Activated CD8-positive, alpha-beta memory T cell treated with anti-CD3 and anti-CD28 coated beads for 4 hours (primary cell): Measurements from ENCODE around the gene GRIN1.
"Not testable (repeated sequence)": the region's sequence is repeated elsewhere in the genome, so short reads cannot be mapped to it uniquely, and the experiment has no call there.

ENCODE experiments used
- DNase-seq, 2 donors: peaks; one replicate each; pipeline ENCODE4 v3.0.0-alpha.2; 2020; ENCODE audit warnings: low read depth in 2 of 2

GRIN1 gene

GRCh38 chr9:137111788-137112563 is 27.0 kb upstream of the GRIN1 start:
- DNase-seq: no peak

- no peak for DNase-seq
Measured at GRCh38 chr9:137112564-137113384, 26.2 kb upstream of the GRIN1 start.

- DNase-seq: no peak
Measured at GRCh38 chr9:137113385-137114159, 25.4 kb upstream of the GRIN1 start.

DNA sequence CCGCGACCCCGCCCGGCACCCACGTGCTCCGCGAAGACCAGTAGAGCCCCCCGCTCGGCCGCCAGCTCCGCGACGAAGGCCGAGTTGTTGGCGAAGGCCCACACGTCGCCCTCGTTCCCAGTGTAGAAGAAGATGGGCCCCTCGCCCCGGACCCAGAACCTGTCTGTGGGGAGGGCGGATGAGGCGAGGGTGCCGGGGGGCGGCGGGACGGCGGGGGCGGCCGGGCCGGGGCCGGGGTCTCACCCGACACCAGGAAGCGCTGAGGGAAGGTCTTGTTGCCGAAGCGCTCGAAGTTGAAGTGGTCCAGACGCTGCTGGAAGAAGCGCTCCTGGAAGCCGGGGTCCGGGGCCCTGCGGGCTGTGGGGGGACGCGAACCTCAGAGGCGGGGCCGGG is 24.7 kb upstream of the GRIN1 start:
- no peak for DNase-seq

DNA sequence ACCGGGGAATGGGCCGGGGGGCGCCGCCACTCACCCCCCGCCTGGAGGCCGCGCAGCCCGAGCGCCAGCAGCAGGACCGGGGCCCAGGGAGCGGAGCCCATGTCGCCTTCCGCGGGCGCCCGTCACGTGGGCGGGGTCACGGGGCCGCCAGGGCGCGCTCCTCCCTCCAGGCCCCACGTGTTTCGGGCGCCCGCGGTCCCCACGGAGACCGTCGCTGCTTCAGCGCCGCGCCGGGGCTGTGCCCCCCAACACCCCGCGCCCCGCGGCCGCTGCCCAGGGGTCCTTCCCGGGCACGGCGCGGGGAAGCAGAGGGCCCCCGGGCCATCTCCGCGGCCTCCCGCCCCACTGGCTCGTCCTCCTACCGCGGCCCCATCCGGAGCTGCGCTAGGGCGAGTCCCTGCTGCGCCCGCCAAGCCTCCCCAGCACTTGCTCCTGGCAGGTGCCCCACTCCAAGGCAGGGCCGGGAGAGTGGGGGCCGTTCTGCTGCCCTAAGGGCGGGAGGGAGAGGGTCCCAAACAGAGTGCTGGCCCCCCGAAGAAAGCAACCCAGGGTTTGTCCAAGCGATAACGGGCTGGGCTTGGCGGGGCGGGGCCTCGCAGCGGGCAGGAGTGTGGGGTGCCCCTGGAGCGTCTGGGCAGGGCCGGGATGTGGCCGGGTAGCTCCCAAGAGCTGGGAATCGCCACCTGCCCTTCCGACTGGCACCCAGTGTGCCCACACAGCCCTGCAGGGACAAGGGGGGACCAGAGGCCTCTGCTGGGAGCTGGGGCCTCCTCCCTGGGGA is 24.2 kb upstream of the GRIN1 start, which contains the start of gene DPP7:
TSS of gene DPP7 (minus strand) at position 121 of the 781 bp plus-strand sequence. CDS start at position 101, 20 bp downstream.
- peak; percentile 43 to 58 for DNase-seq

- DNase-seq: no peak
Measured at GRCh38 chr9:137115394-137116026, 23.4 kb upstream of the GRIN1 start.

DNA sequence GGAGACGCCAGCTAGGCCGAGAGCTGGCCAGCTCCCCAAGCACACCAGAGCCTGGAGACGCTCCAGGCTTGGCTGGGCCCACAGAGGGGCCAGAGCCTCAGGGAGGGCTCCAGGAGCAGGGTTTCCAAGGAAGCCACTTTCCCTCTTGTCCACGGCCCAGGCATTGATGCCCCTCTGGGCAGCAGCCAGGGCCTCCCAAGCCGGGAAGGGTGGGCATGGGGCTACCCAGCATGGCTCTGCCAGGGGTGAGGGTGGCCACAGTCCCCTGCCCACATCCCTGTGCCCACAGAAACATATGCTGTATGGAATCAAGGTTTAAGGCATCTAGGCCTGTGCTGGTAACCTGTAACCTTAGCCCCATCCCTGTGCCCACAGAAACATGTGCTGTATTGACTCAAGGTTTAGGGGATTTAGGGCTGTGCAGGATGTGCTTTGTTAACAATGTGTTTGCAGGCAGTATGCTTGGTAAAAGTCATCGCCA is 22.9 kb upstream of the GRIN1 start:
- no peak for DNase-seq

- no peak for DNase-seq
Measured at GRCh38 chr9:137116728-137117127, 22.2 kb upstream of the GRIN1 start.

- DNase-seq: no peak
Measured at GRCh38 chr9:137117269-137117731, 21.7 kb upstream of the GRIN1 start.

DNA sequence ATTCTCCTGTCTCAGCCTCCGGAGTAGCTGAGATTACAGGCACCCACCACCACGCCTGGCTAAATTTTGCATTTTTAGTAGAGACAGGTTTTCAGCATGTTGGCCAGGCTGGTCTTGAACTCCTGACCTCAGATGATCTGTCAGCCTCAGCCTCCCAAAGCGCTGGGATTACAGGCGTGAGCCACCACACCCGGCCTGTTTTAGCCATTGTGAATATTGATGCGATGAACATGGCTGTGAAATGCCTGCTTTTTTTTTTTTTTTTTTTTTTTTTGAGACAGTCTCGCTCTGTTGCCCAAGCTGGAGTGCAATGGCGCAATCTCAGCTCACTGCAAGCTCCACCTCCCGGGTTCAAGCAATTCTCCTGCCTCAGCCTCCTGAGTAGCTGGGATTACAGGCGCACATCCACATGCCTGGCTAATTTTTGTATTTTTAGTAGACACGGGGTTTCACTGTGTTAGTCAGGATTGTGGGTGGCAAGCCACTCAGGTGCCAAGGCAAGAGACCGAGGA is 20.8 kb upstream of the GRIN1 start:
- DNase-seq: not testable (repeated sequence)

- not testable (repeated sequence) for DNase-seq
Measured at GRCh38 chr9:137121927-137122795, 16.8 kb upstream of the GRIN1 start.

- not testable (repeated sequence) for DNase-seq
Measured at GRCh38 chr9:137122796-137123467, 16.0 kb upstream of the GRIN1 start.

- no peak for DNase-seq
Measured at GRCh38 chr9:137123468-137123837, 15.5 kb upstream of the GRIN1 start.

DNA sequence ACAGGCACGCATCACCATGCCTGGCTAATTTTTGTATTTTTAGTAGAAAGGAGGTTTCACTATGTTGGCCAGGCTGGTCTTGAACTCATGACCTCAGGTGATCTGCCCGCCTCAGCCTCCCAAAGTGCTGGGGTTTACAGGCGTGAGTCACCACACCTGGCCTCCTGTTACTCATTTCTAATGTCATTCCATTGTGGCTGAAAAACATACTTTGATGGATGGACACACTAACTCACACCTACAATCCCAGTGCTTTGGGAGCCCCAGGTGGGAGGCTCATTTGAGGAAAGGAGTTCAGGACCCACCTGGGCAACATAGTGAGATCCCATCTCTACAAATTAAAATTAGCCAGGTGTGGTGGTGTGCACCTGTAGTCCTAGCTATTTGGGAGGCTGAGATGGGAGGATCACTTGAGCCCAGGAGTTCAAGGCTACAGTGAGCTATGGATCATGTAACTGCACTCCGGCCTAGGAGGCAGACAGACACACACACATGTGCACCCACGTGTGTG is 14.9 kb upstream of the GRIN1 start:
- not testable (repeated sequence) for DNase-seq

GRCh38 chr9:137126786-137127185 is 12.2 kb upstream of the GRIN1 start:
- DNase-seq: no peak

- no peak for DNase-seq
Measured at GRCh38 chr9:137127301-137128157, 11.4 kb upstream of the GRIN1 start.

- DNase-seq: no peak
Measured at GRCh38 chr9:137128158-137128861, 10.6 kb upstream of the GRIN1 start.
